ENCODE results near the gene DISC1.
"Not testable (repeated sequence)": the region's sequence is repeated elsewhere in the genome, so short reads cannot be mapped to it uniquely, and the experiment has no call there.

DISC1 gene

GRCh38 chr1:231636157-231636556 lies 9.6 kb downstream of the DISC1 start:
- no peak for DNase-seq (ENCODE audit: low read depth in 2 of 2)

GRCh38 chr1:231636922-231637321 lies 10.3 kb downstream of the DISC1 start:
- not testable (repeated sequence) for DNase-seq (ENCODE audit: low read depth in 2 of 2)

DNA sequence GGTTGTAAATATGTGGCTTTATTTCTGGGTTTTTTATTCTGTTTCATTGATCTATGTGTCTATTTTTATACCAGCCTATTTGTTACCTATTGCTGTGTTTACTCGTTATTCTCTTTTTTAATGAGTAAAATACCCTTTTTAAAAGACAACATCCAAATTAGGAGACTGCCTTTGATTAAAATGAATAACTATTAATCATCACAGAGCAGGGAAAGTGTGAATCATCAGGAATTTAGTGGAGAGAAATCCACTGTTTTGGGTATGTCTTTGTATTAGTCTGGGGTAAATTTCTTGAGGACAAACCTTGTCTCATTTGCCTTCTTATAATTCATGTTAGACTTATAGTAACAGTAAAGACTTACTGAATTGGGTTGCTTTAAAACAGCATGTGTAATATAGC lies 12.1 kb downstream of the DISC1 start:
- no peak for DNase-seq (ENCODE audit: low read depth in 2 of 2)

GRCh38 chr1:231639819-231640218 lies 13.2 kb downstream of the DISC1 start:
- no peak for DNase-seq (ENCODE audit: low read depth in 2 of 2)

GRCh38 chr1:231641444-231641843 lies 14.9 kb downstream of the DISC1 start:
- DNase-seq (ENCODE audit: low read depth in 2 of 2), result not testable (repeated sequence)

GRCh38 chr1:231642061-231642460 lies 15.5 kb downstream of the DISC1 start:
- not testable (repeated sequence) for DNase-seq (ENCODE audit: low read depth in 2 of 2)

DNA sequence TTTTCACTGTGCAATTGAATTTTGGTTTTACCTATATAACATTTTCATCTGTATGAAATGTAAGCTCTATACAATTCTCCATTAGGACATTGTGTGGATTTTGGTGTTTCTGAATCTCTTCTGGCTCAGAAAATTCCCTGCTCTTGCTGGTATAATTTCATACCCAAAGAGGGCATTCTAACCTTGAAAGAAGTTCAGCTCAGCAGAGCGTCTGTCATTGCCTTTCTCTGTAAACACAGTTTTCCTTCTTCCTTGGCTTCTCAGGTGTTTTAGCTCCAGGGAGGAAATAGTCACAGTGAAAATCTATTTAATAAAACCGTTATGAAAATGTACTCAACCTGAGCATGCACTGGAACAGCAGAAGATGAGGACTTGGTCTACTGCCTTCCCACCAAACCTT lies 16.0 kb downstream of the DISC1 start:
- DNase-seq (ENCODE audit: low read depth in 2 of 2), result no peak

GRCh38 chr1:231643071-231643934 lies 16.7 kb downstream of the DISC1 start:
- no peak for DNase-seq (ENCODE audit: low read depth in 2 of 2)

DNA sequence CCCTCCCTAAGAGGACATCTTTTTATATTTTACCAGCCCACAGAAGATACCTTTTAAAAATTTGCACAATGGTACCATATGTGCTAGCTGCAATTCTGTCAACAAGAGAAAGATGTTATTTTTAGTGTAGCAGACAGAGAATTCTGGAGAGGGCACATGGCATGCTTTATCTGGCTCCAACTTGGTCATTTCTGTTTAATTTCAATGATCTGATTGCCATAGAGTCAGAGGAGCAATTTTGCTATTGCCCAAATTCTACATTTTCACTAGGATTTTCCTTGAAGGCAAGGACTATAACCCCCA lies 17.3 kb downstream of the DISC1 start:
- DNase-seq (ENCODE audit: low read depth in 2 of 2), result no peak

DNA sequence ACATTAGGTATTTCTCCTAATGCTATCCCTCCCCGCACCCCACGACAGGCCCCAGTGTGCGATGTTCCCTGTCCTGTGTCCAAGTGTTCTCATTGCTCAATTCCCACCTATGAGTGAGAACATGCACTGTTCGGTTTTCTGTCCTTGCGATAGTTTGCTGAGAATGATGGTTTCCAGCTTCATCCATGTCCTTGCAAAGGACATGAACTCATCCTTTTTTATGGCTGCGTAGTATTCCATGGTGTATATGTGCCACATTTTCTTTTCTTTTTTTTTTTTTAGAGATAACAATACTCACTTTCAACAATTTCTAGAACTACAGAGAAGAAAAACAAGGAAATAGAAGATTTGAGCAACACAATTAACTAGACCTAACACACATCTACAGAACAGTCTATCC lies 19.0 kb downstream of the DISC1 start:
- DNase-seq (ENCODE audit: low read depth in 2 of 2), result not testable (repeated sequence)

DNA sequence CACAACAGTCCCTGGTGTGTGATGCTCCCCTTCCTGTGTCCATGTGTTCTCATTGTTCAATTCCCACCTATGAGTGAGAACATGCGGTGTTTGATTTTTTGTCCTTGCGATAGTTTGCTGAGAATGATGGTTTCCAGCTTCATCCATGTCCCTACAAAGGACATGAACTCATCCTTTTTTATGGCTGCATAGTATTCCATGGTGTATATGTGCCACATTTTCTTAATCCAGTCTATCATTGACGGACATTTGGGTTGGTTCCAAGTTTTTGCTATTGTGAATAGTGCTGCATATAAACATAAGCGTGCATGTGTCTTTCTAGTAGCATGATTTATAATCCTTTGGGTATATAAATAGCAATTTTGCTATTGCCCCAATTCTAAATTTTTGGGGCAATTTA lies 19.6 kb downstream of the DISC1 start:
- not testable (repeated sequence) for DNase-seq (ENCODE audit: low read depth in 2 of 2)

DNA sequence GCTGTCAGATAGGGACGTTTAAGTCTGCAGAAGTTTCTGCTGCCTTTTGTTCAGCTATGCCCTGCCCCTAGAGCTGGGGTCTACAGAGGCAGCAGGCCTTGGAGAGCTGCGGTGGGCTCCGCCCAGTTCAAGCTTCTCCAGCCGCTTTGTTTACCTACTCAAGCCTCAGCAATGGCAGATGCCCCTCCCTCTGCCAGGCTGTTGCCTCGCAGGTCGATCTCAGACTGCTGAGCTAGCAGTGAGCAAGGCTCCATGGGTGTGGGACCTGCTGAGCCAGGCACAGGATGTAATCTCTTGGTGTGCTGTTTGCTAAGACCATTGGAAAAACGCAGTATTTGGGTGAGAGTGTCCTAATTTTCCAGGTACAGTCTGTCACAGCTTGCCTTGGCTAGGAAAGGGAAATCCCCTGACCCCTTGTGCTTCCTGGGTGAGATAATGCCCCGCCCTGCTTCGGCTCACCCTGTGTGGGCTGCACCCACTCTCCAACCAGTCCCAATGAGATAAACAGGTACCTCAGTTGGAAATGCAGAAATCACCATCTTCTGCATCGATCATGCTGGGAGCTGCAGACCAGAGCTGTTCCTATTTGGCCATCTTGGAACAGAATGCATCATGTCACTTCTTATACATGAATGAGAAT lies 25.2 kb downstream of the DISC1 start:
- DNase-seq (ENCODE audit: low read depth in 2 of 2), result not testable (repeated sequence)

GRCh38 chr1:231653632-231654031 lies 27.0 kb downstream of the DISC1 start:
- no peak for DNase-seq (ENCODE audit: low read depth in 2 of 2)

DNA sequence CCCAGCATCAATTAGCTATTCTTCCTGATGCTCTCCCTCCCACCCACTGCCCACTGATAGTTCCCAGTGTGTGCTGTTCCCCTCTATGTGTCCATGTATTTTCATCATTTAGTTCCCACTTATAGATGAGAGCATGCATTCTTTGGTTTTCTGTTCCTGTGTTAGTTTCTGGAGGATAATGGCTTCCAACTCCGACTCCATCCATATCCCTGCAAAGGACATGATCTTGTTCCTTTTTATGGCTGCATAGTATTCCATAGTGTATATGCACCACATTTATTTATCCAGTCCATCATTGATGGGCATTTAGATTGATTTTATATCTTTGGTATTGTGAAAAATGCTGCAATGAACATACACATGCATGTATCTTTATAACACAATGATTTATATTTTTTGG lies 30.2 kb downstream of the DISC1 start:
- DNase-seq (ENCODE audit: low read depth in 2 of 2), result no peak

- not testable (repeated sequence) for DNase-seq (ENCODE audit: low read depth in 2 of 2)
Observed at GRCh38 chr1:231658223-231658622, 31.6 kb downstream of the DISC1 start.

DNA sequence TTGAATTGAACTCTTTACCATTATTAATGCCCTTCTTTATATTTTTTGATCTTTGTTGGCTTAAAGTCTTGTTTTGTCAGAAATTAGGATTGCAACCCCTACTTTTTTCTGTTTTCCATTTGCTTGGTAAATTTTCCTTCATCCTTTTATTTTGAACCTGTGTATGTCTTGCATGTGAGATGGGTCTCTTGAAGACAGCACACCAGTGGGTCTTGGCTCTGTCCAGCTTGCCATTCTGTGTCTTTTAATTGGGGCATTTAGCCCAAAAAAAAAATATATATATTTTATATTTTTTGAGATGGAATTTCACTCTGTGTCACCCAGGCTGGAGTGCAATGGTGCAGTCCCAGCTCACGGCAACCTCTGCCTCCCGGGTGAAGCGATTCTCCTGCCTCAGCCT lies 33.6 kb downstream of the DISC1 start:
- no peak for DNase-seq (ENCODE audit: low read depth in 2 of 2)

- DNase-seq (ENCODE audit: low read depth in 2 of 2), result no peak
Observed at GRCh38 chr1:231663211-231663792, 36.7 kb downstream of the DISC1 start.

- DNase-seq (ENCODE audit: low read depth in 2 of 2), result no peak
Observed at GRCh38 chr1:231665101-231665500, 38.5 kb downstream of the DISC1 start.

DNA sequence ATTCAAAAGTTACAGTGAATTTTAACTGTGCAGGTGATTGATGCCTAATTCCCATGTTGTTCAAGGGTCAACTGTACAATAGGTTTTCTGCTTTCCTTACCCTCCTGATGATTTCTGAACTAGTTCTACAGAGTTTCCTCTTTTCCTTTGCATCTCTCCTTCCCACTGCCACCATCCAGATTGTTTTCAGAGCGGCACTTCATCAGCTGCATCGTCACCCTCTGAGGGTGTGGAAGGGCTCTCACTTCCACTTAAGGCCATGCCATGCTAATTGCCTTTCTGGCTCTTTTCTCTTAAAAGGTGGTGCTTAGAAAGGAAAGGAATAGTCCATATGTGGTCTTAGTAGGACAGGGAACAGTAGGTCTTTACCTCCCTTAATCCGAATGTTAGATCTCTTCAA lies 39.1 kb downstream of the DISC1 start:
- DNase-seq (ENCODE audit: low read depth in 2 of 2), result no peak

DNA sequence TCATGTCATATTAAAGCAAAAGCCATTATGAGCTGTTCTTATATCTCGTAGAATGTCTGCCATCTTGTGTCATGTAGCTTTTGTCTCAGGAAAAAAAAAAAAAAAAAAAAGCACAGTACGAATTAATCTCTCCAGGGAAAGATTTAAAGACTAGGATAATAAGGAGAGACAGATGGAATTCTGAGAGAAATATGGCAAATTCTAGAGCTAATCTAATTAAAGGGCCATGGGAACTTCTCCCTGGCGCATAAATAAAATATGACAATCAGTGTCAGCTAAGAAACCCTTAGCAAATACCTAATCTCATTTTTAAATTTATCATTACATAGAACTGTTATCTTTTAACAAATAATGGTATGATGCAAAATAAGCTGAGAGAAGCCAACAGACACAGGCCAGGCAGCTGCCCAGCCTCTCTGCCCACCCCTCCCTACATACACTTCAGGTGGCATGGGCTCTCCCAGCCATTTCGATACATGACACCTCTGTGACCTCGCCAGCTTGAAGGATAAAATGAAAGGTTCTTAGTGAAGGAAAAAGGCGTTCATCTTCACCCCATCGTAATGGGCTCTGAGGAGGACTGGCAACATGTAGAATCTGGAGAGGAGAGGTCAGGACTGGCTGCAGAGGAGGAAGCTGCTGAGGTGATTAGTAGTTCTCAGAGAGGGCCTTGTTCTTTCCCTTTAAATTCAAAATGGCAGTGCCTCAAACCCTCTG lies 39.8 kb downstream of the DISC1 start:
- DNase-seq (ENCODE audit: low read depth in 2 of 2), result no peak

DNA sequence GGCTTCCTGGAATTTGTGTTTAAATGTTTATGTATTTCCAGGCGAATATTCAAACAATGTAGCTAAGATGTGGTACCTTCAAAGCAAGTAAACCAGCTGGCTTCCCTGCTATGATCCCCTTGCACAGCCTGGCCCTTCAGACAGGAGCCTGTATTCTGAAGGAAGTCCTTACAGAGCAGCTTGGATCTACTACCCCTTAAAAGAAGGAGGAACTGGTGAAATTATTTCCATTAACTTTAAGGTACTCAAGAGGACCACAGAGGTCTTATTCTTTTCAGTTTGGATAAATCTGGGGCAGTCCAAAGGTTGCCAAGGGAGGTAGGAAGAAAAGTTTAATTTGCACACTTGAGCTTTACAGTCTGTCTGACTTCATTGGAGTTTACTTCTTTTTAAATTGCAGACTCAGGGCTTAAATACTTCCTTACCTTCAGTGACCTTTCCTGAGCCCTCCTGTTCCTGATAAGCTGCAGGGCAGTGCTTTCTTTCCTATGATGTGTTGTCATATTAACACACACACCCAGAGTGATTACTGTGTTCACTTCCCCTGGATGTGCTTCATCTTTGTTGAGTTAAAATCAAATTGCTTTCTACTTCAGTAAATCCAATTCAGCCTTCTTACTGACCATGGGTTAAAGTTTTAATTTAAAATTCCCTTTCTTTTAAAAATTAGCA lies 40.5 kb downstream of the DISC1 start:
- no peak for DNase-seq (ENCODE audit: low read depth in 2 of 2)
